ENCODE results near the gene UBE2V1. TPM values are rescaled to one million over a fixed set of nuclear protein-coding genes. Genes with fewer than 3 reads are reported as not detected.

The UBE2V1 gene
- total and polyA plus RNA-seq, 7 donors: 45.2 to 165 (median 60.3) TPM

DNA sequence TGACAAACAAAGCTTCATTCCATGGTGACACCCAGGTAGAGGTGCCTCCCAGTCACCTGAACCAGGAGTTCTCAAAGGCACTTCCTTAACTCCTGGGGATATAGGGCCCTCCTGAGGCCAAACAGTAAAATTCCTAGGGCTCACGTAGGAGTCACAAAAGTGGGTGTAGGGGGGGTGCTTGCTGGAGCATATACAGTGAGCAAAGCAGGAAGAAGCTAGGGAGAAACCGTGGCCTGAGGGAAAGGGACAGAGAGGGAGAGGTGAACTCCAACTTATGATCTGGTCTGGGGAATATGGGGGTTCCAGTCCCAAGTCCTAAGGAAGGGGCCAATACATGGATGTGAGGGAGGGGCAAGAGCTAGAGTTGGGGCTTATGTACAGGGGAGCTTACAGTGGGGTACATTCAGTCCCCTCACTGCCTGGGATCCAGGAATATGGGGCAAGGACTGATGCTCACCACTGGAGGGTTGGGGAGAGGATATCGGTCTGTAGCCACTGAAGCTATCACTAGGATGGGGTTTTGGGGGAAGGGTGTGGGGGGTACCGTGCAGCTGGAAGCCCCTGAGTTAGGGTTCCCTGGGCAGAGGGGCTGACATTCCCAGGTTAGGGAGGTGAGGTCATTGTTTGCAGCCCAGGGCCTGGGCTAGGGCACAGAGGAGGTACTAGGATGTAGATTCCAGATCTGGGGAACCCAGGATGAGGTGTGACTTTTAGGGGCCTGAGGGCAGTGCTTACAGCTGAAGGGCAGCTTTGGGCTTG, 39.6 kb upstream of the UBE2V1 start:
- ATAC-seq (peak in 1 of 4 donors; percentile 4), DNase-seq (no peak)
- intact Hi-C loops (cut with DNase I): loop anchor here in 1 of 2 donors (5.0 kb wide), 1 partner anchor 35 kb away; no protein-coding TSS in a partner anchor
- peaks cover 0 to 12% of the 10 kb centered on the region in 2 donors for H3K36me3 ChIP-seq (ENCODE audit: insufficient read depth in 1 of 2, low read depth in 1 of 2)
- peak overlapping the region; percentile 97 for H3K4me3 ChIP-seq
- H3K27ac ChIP-seq: peak overlapping the region; percentile 96
- no peaks in the 10 kb centered on the region for H3K9me3 ChIP-seq
- H3K4me1 ChIP-seq: peaks cover 45% of the 10 kb centered on the region
- H3K27me3 ChIP-seq (ENCODE audit: insufficient read depth in 3 of 3, low read length in 2 of 3): no peaks in the 10 kb centered on the region
- no peak for TF ChIP-seq CTCF (IDR thresholded peaks at IDR 0.05)
- 11 to 31% (median 12%) methylated on average over 4 of the region's 4 CpGs for WGBS, 3 donors

GRCh38 chr20:50151034-50151743, 38.2 kb upstream of the UBE2V1 start:
- DNase-seq (no peak), ATAC-seq (no peak)
- H3K27ac ChIP-seq: peak overlapping the region; percentile 96
- peaks cover 59% of the 10 kb centered on the region for H3K4me1 ChIP-seq
- H3K27me3 ChIP-seq (ENCODE audit: insufficient read depth in 3 of 3, low read length in 2 of 3): no peaks in the 10 kb centered on the region
- peak overlapping the region; percentile 97 for H3K4me3 ChIP-seq
- 80 to 87% (median 83%) methylated on average over 10 of the region's 10 CpGs for WGBS, 3 donors
- intact Hi-C loops (cut with DNase I): loop anchor here in 1 of 2 donors (5.0 kb wide), 1 partner anchor 34 kb away; no protein-coding TSS in a partner anchor
- no peaks in the 10 kb centered on the region for H3K9me3 ChIP-seq
- peaks cover 0 to 14% of the 10 kb centered on the region in 2 donors for H3K36me3 ChIP-seq (ENCODE audit: insufficient read depth in 1 of 2, low read depth in 1 of 2)
- no peak for TF ChIP-seq CTCF (IDR thresholded peaks at IDR 0.05)

DNA sequence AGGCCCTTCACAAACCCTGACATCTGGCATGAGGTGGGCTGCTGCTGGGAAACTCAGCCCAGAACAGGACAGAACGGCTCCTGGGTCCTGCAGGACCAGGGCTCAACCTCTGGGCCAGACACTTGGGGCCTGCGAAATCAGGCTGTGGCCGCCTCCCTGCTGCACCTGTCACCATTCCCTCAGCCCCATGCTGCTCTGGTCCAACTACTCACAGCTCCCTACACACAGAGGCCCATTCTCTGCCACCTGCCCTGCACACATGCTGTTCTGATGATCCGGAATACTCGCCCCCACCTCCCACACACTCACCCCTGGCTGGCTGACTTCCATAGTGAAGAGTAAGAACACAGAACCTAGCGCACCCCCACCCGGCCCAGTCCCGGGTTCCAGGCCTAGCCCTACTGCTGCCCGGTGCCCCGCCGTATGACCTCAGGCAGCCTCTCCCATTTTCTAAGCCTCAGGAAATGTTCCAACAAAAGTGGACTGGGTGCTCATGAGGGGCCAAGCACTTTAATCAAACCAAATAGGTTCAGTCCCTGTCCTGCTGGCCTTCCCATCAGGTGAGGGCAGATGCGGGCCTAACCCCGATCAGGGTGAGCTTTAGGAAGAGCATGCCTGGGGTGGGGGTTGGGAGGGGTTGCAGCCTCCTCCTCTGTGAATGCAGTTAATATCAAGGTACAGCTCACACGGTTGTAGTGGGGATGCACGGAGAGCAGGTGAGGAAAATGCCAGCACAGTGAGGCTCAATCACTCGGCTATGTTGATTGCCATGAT, 36.7 kb upstream of the UBE2V1 start:
- WGBS, 3 donors: 41 to 59% (median 49%) methylated on average over 15 to 16 of the region's 16 CpGs
- peaks cover 0 to 14% of the 10 kb centered on the region in 2 donors for H3K36me3 ChIP-seq (ENCODE audit: insufficient read depth in 1 of 2, low read depth in 1 of 2)
- DNase-seq: peak; percentile 63 to 74
- H3K9me3 ChIP-seq: no peaks in the 10 kb centered on the region
- intact Hi-C loops (cut with DNase I): loop anchor here in 1 of 2 donors (1.0 to 5.0 kb wide), 2 partner anchors 15 to 32 kb away; no protein-coding TSS in a partner anchor
- peak; percentile 56 to 72 (median 68) for ATAC-seq
- H3K27ac ChIP-seq: peak overlapping the region; percentile 96
- H3K4me3 ChIP-seq: peak overlapping the region; percentile 30
- no peak for TF ChIP-seq CTCF (IDR thresholded peaks at IDR 0.05)
- no peaks in the 10 kb centered on the region for H3K27me3 ChIP-seq (ENCODE audit: insufficient read depth in 3 of 3, low read length in 2 of 3)
- H3K4me1 ChIP-seq: peaks cover 73% of the 10 kb centered on the region

GRCh38 chr20:50146732-50147662, 34.0 kb upstream of the UBE2V1 start:
- H3K27ac ChIP-seq: peak overlapping the region; percentile 96
- peak; percentile 58 to 73 (median 68) for ATAC-seq
- peaks cover 76% of the 10 kb centered on the region for H3K4me1 ChIP-seq
- peak overlapping the region; percentile 56 for H3K4me3 ChIP-seq
- no peaks in the 10 kb centered on the region for H3K27me3 ChIP-seq (ENCODE audit: insufficient read depth in 3 of 3, low read length in 2 of 3)
- peak; percentile 56 to 66 for DNase-seq
- no peak for TF ChIP-seq CTCF (IDR thresholded peaks at IDR 0.05)
- intact Hi-C loops (cut with DNase I): no loop called here
- no peaks in the 10 kb centered on the region for H3K9me3 ChIP-seq
- 53 to 56% (median 55%) methylated on average over 17 of the region's 17 CpGs for WGBS, 3 donors
- peaks cover 0 to 30% of the 10 kb centered on the region in 2 donors for H3K36me3 ChIP-seq (ENCODE audit: insufficient read depth in 1 of 2, low read depth in 1 of 2)
